Activated CD4-positive, alpha-beta T cell treated with anti-CD3 and anti-CD28 coated beads for 1 hour (primary cell): ENCODE measurements around the gene MAP4.
"Not testable (repeated sequence)": the region's sequence is repeated elsewhere in the genome, so short reads cannot be mapped to it uniquely, and the experiment has no call there.

Source experiments
- DNase-seq: peaks from one replicate; pipeline ENCODE4 v3.0.0-alpha.2; 2020

Gene MAP4

GRCh38 chr3:47890828-47891612 lies 125.2 kb downstream of the MAP4 start:
- DNase-seq: no peak

GRCh38 chr3:47890126-47890827 lies 125.9 kb downstream of the MAP4 start:
- DNase-seq: no peak

- no peak for DNase-seq
Measured at GRCh38 chr3:47888986-47889757, 127.0 kb downstream of the MAP4 start.

- not testable (repeated sequence) for DNase-seq
Measured at GRCh38 chr3:47887991-47888390, 128.2 kb downstream of the MAP4 start.

GRCh38 chr3:47885168-47885567 lies 131.0 kb downstream of the MAP4 start:
- no peak for DNase-seq

GRCh38 chr3:47884603-47885002 lies 131.6 kb downstream of the MAP4 start:
- DNase-seq: no peak

GRCh38 chr3:47882338-47882737 lies 133.9 kb downstream of the MAP4 start:
- DNase-seq: no peak

- no peak for DNase-seq
Measured at GRCh38 chr3:47877719-47878118, 138.5 kb downstream of the MAP4 start.

- no peak for DNase-seq
Measured at GRCh38 chr3:47877290-47877689, 138.9 kb downstream of the MAP4 start.

- no peak for DNase-seq
Measured at GRCh38 chr3:47874913-47875312, 141.3 kb downstream of the MAP4 start.

- DNase-seq: no peak
Measured at GRCh38 chr3:47874438-47874837, 141.8 kb downstream of the MAP4 start.

- DNase-seq: no peak
Measured at GRCh38 chr3:47872916-47873315, 143.3 kb downstream of the MAP4 start.

- DNase-seq: no peak
Measured at GRCh38 chr3:47871389-47871788, 144.8 kb downstream of the MAP4 start.

- no peak for DNase-seq
Measured at GRCh38 chr3:47870702-47871260, 145.4 kb downstream of the MAP4 start.

- DNase-seq: no peak
Measured at GRCh38 chr3:47870156-47870555, 146.1 kb downstream of the MAP4 start.

- DNase-seq: no peak
Measured at GRCh38 chr3:47868306-47868705, 147.9 kb downstream of the MAP4 start.

GRCh38 chr3:47867451-47868044 lies 148.7 kb downstream of the MAP4 start:
- no peak for DNase-seq

- DNase-seq: no peak
Measured at GRCh38 chr3:47865192-47865591, 151.0 kb downstream of the MAP4 start.

GRCh38 chr3:47863391-47864128 lies 152.7 kb downstream of the MAP4 start:
- DNase-seq: no peak

GRCh38 chr3:47859956-47860605 lies 156.1 kb downstream of the MAP4 start:
- DNase-seq: no peak

- no peak for DNase-seq
Measured at GRCh38 chr3:47857151-47857550, 159.1 kb downstream of the MAP4 start.

- no peak for DNase-seq
Measured at GRCh38 chr3:47856669-47857068, 159.5 kb downstream of the MAP4 start.
